MM.1S (cell line): ENCODE data around the gene PDE1A.

Source experiments
- DNase-seq: peaks from one replicate; pipeline ENCODE4 v3.0.0-alpha.2; 2015
- H2AFZ ChIP-seq: fragments of 300-600 bp; sonication (generic); 2 replicates; pipeline ENCODE4 v1.6.0; 2016; ENCODE audit warnings: antibody characterized with exemption, low read length
- H3F3A ChIP-seq: fragments of 300-600 bp; sonication (generic); 2 replicates; pipeline ENCODE4 v1.6.1; 2016; ENCODE audit warnings: mild to moderate bottlenecking, antibody characterized with exemption, low read length, moderate library complexity, mixed read lengths; ENCODE audit not compliant: insufficient read depth
- H3K27ac ChIP-seq: fragments of 300-600 bp; sonication (generic); 2 replicates; pipeline ENCODE4 v1.5.1; 2016; ENCODE audit warnings: mild to moderate bottlenecking, low read length
- H3K27me3 ChIP-seq: fragments of 300-600 bp; sonication (generic); replicated peaks from 2 replicates; pipeline ENCODE4 v1.6.0; 2016; ENCODE audit warnings: low read length; ENCODE audit not compliant: insufficient read depth
- H3K36me3 ChIP-seq: fragments of 300-600 bp; sonication (generic); replicated peaks from 2 replicates; pipeline ENCODE4 v1.6.1; 2016; ENCODE audit warnings: mild to moderate bottlenecking, low read length, mixed read lengths; ENCODE audit not compliant: insufficient read depth
- H3K4me1 ChIP-seq: fragments of 300-600 bp; sonication (generic); 2 replicates; pipeline ENCODE4 v1.6.1; 2016; ENCODE audit warnings: low read length, mixed read lengths
- H3K4me2 ChIP-seq: fragments of 300-600 bp; sonication (generic); 2 replicates; pipeline ENCODE4 v1.6.0; 2016; ENCODE audit warnings: low read depth, low read length
- H3K4me3 ChIP-seq: fragments of 300-600 bp; sonication (generic); 2 replicates; pipeline ENCODE4 v1.5.1; 2016; ENCODE audit warnings: low read length, mixed read lengths
- H3K79me2 ChIP-seq: fragments of 300-600 bp; sonication (generic); 2 replicates; pipeline ENCODE4 v1.6.1; 2016; ENCODE audit warnings: mixed run types, low read length, mixed read lengths
- H3K9ac ChIP-seq: fragments of 300-600 bp; sonication (generic); 2 replicates; pipeline ENCODE4 v1.6.1; 2016; ENCODE audit warnings: low read length, mixed read lengths
- H3K9me2 ChIP-seq: fragments of 300-600 bp; sonication (generic); replicated peaks from 2 replicates; pipeline ENCODE4 v1.6.1; 2016; ENCODE audit warnings: mild to moderate bottlenecking, low read length, mixed read lengths; ENCODE audit not compliant: insufficient read depth
- H3K9me3 ChIP-seq: fragments of 300-600 bp; sonication (generic); replicated peaks from 2 replicates; pipeline ENCODE4 v1.6.1; 2016; ENCODE audit warnings: mild to moderate bottlenecking, low read length, mixed read lengths; ENCODE audit not compliant: insufficient read depth
- H4K20me1 ChIP-seq: fragments of 300-600 bp; sonication (generic); 2 replicates; pipeline ENCODE4 v1.6.1; 2016; ENCODE audit warnings: mild to moderate bottlenecking, low read length, moderate library complexity, mixed read lengths; ENCODE audit not compliant: insufficient read depth
- CTCF ChIP-seq: fragments of 300-600 bp; sonication (generic); IDR thresholded peaks from 2 replicates; pipeline ENCODE4 v1.5.1; 2016; ENCODE audit warnings: antibody characterized with exemption, low read length, mixed read lengths
- EZH2 ChIP-seq: fragments of 300-600 bp; sonication (generic); optimal IDR thresholded peaks from 2 replicates; pipeline ENCODE3; 2017; ENCODE audit warnings: low read depth, mild to moderate bottlenecking, antibody characterized with exemption, low read length, mixed read lengths
- EZH2phosphoT487 ChIP-seq: fragments of 300-600 bp; sonication (generic); IDR thresholded peaks from 2 replicates; pipeline ENCODE4 v1.6.1; 2018; ENCODE audit warnings: antibody characterized with exemption, low read length

The PDE1A gene

GRCh38 chr2:182378759-182379158 lies 48.1 kb downstream of the PDE1A start:
- H3F3A ChIP-seq, result no peaks in the 10 kb centered on the region
- no peak overlapping the region for H3K9ac ChIP-seq
- no peaks in the 10 kb centered on the region for H3K36me3 ChIP-seq
- no peaks in the 10 kb centered on the region for H3K4me1 ChIP-seq
- no peak for DNase-seq
- no peak overlapping the region for H2AFZ ChIP-seq
- H3K27me3 ChIP-seq, result no peaks in the 10 kb centered on the region
- H3K9me2 ChIP-seq, result no peaks in the 10 kb centered on the region
- H3K79me2 ChIP-seq, result no peaks in the 10 kb centered on the region
- no peak overlapping the region for H3K4me3 ChIP-seq
- TF ChIP-seq EZH2phosphoT487, result no peak
- no peak for TF ChIP-seq EZH2
- no peak for TF ChIP-seq CTCF
- no peaks in the 10 kb centered on the region for H4K20me1 ChIP-seq
- H3K9me3 ChIP-seq, result no peaks in the 10 kb centered on the region
- no peak overlapping the region for H3K4me2 ChIP-seq
- H3K27ac ChIP-seq, result no peak overlapping the region

GRCh38 chr2:182377467-182377866 lies 49.4 kb downstream of the PDE1A start:
- Histone ChIP-seq H3K36me3 (no peaks in the 10 kb centered on the region), H3K27ac (no peak overlapping the region), H3K9ac (no peak overlapping the region), H3K79me2 (no peaks in the 10 kb centered on the region), H3K9me3 (no peaks in the 10 kb centered on the region), H3K4me3 (no peak overlapping the region), H3K9me2 (no peaks in the 10 kb centered on the region), H3K4me2 (no peak overlapping the region), H4K20me1 (no peaks in the 10 kb centered on the region), H3K4me1 (no peaks in the 10 kb centered on the region), H3K27me3 (no peaks in the 10 kb centered on the region), H3F3A (no peaks in the 10 kb centered on the region), H2AFZ (no peak overlapping the region)
- DNase-seq, result no peak
- TF ChIP-seq EZH2 (no peak), CTCF (no peak), EZH2phosphoT487 (no peak)

- no peaks in the 10 kb centered on the region for H3K9me3 ChIP-seq
- H3K4me3 ChIP-seq, result no peak overlapping the region
- TF ChIP-seq CTCF (no peak), EZH2 (no peak), EZH2phosphoT487 (no peak)
- H3K79me2 ChIP-seq, result no peaks in the 10 kb centered on the region
- no peak overlapping the region for H2AFZ ChIP-seq
- DNase-seq, result no peak
- no peaks in the 10 kb centered on the region for H3K9me2 ChIP-seq
- no peaks in the 10 kb centered on the region for H3K27me3 ChIP-seq
- H3K36me3 ChIP-seq, result no peaks in the 10 kb centered on the region
- no peaks in the 10 kb centered on the region for H4K20me1 ChIP-seq
- H3K4me1 ChIP-seq, result no peaks in the 10 kb centered on the region
- H3K4me2 ChIP-seq, result no peak overlapping the region
- H3F3A ChIP-seq, result no peaks in the 10 kb centered on the region
- H3K9ac ChIP-seq, result no peak overlapping the region
- no peak overlapping the region for H3K27ac ChIP-seq
These were observed 51.0 kb downstream of the PDE1A start for GRCh38 chr2:182375862-182376261.

GRCh38 chr2:182372661-182373060 lies 54.2 kb downstream of the PDE1A start:
- Histone ChIP-seq H3K9me2 (no peaks in the 10 kb centered on the region), H3K4me2 (no peak overlapping the region), H3K4me3 (no peak overlapping the region), H3K9ac (no peak overlapping the region), H3K79me2 (no peaks in the 10 kb centered on the region), H2AFZ (no peak overlapping the region), H3F3A (no peaks in the 10 kb centered on the region), H3K9me3 (no peaks in the 10 kb centered on the region), H3K36me3 (no peaks in the 10 kb centered on the region), H3K27me3 (no peaks in the 10 kb centered on the region), H4K20me1 (no peaks in the 10 kb centered on the region), H3K27ac (no peak overlapping the region), H3K4me1 (no peaks in the 10 kb centered on the region)
- DNase-seq, result no peak
- no peak for TF ChIP-seq CTCF
- no peak for TF ChIP-seq EZH2
- no peak for TF ChIP-seq EZH2phosphoT487
